HepG2 (cell line): ENCODE results near the gene PCYT2. TPM values are rescaled to one million over a fixed set of nuclear protein-coding genes. Genes with fewer than 3 reads are reported as not detected.
A peak's percentile ranks its signal among the peaks of the same experiment; 100 is the strongest.

Source experiments
- HDAC2 ChIP-seq: sonication (generic); formaldehyde crosslinking; IDR thresholded peaks from 2 replicates; pipeline ENCODE4 v1.4.0; 2020; ENCODE audit warnings: missing genetic modification reagents
- HNRNPLL ChIP-seq: fragments of 200-400 bp; formaldehyde crosslinking; IDR thresholded peaks from 2 replicates; pipeline ENCODE4 v1.6.1; 2017; ENCODE audit warnings: mild to moderate bottlenecking, low read depth, low read length; ENCODE audit not compliant: poor library complexity, severe bottlenecking
- LCORL ChIP-seq, 2 experiments: fragments of 450-650 bp in 1 of 2; sonication (generic) in 1 of 2; formaldehyde crosslinking in 1 of 2; IDR thresholded peaks; 2 replicates each; pipeline versions ENCODE4 v1.5.0 to v1.6.1; 2017 to 2020; ENCODE audit warnings: antibody characterized with exemption in 1 of 2, missing genetic modification reagents in 1 of 2
- NCOR1 ChIP-seq: fragments of 200-600 bp; sonication (generic); IDR thresholded peaks from 2 replicates; pipeline ENCODE4 v1.7.0; 2017; ENCODE audit warnings: antibody characterized with exemption, low read length, borderline replicate concordance
- NR2C2 ChIP-seq: sonication (generic); formaldehyde crosslinking; IDR thresholded peaks from 2 replicates; pipeline ENCODE4 v1.4.0; 2020; ENCODE audit warnings: missing genetic modification reagents, mild to moderate bottlenecking, moderate library complexity, borderline replicate concordance
- PITX1 ChIP-seq: sonication (generic); formaldehyde crosslinking; IDR thresholded peaks from 2 replicates; pipeline ENCODE4 v1.5.1; 2020; ENCODE audit warnings: mild to moderate bottlenecking, missing genetic modification reagents
- SIN3A ChIP-seq: IDR thresholded peaks from 2 replicates; pipeline ENCODE4 v1.6.1; 2011; ENCODE audit warnings: low read depth, mild to moderate bottlenecking, control low read depth, low read length, borderline replicate concordance
- SMARCE1 ChIP-seq: fragments of 450-650 bp; IDR thresholded peaks from 2 replicates; pipeline ENCODE4 v1.6.1; 2017; ENCODE audit warnings: borderline replicate concordance
- SPEN ChIP-seq: sonication (generic); formaldehyde crosslinking; IDR thresholded peaks from 2 replicates; pipeline ENCODE4 v1.5.1; 2020; ENCODE audit warnings: low read depth, mild to moderate bottlenecking, missing genetic modification reagents
- YEATS2 ChIP-seq: sonication (generic); formaldehyde crosslinking; IDR thresholded peaks from 2 replicates; pipeline ENCODE4 v1.4.0; 2020; ENCODE audit warnings: missing genetic modification reagents, borderline replicate concordance
- ZHX2 ChIP-seq, 2 experiments: sonication (generic) in 1 of 2; formaldehyde crosslinking in 1 of 2; IDR thresholded peaks; 2 replicates each; pipeline versions ENCODE4 v1.6.1 to v1.9.0; 2014 to 2022; ENCODE audit warnings: antibody characterized with exemption in 1 of 2, borderline replicate concordance in 1 of 2, inconsistent platforms in 1 of 2, low read depth in 1 of 2, missing genetic modification reagents in 1 of 2
- ZNF331 ChIP-seq: sonication (generic); formaldehyde crosslinking; IDR thresholded peaks from 2 replicates; pipeline ENCODE4 v1.4.0; 2020; ENCODE audit warnings: missing genetic modification reagents
- ZNF383 ChIP-seq: sonication (generic); formaldehyde crosslinking; IDR thresholded peaks from 2 replicates; pipeline ENCODE4 v1.4.0; 2020; ENCODE audit warnings: missing genetic modification reagents, mild to moderate bottlenecking, borderline replicate concordance
- ZNF609 ChIP-seq: sonication (generic); formaldehyde crosslinking; IDR thresholded peaks from 2 replicates; pipeline ENCODE4 v1.4.0; 2020; ENCODE audit warnings: mild to moderate bottlenecking, missing genetic modification reagents, borderline replicate concordance
- ZNF614 ChIP-seq: IDR thresholded peaks from 2 replicates; pipeline ENCODE4 v1.6.1; 2018; ENCODE audit warnings: missing biosample characterization, missing genetic modification reagents, inconsistent platforms, borderline replicate concordance
- ZNF841 ChIP-seq: sonication (generic); formaldehyde crosslinking; IDR thresholded peaks from 2 replicates; pipeline ENCODE4 v1.8.1; 2023; ENCODE audit warnings: missing genetic modification reagents, borderline replicate concordance
- polyA plus RNA-seq, 8 experiments: library from polyadenylated mRNA; depleted of rRNA in 3 of 8; stranded (reverse) in 7 of 8; unstranded in 1 of 8; fragments of >200 nt; fragmentation: Illumina TruSeq in 4 of 8; extraction: Trizol in 4 of 8; gene quantifications; 2 replicates each; pipeline versions ENCODE4 v1.2.1 to v1.2.3, GENCODE V29; 2011 to 2016; ENCODE audit warnings: low read depth in 4 of 8, missing spikeins in 1 of 8, mixed read lengths in 1 of 8; ENCODE audit not compliant: insufficient read depth in 1 of 8
- total RNA-seq, 5 experiments: library from RNA; depleted of rRNA; stranded (reverse); fragments of >200 nt; fragmentation: Illumina TruSeq; extraction: Trizol; gene quantifications; 2 replicates each; pipeline ENCODE4 v1.2.3, GENCODE V29; 2016; ENCODE audit warnings: low read depth in 1 of 5

PCYT2 gene
- total and polyA plus RNA-seq, 2 of the 13 experiments (the other 11 are each of a cell fraction or from before 2014, with no cell fraction given), result 147 to 297 TPM

- TF ChIP-seq SIN3A, result peak; percentile 90; the same call in 1 of the 2 replicates
- no peak for TF ChIP-seq ZNF841 (CRISPR knock-in tag)
- TF ChIP-seq YEATS2, result peak; percentile 52; the same call in 1 of the 2 replicates
- TF ChIP-seq ZNF331, result peak; percentile 20; the same call in 1 of the 2 replicates
- no peak for TF ChIP-seq ZNF383 (CRISPR knock-in tag)
- TF ChIP-seq PITX1, result no peak
- peak; percentile 39; the same call in 1 of the 2 replicates for TF ChIP-seq HDAC2 (CRISPR knock-in tag)
- peak; percentile 97 for TF ChIP-seq NR2C2 (CRISPR knock-in tag)
- no peak for TF ChIP-seq SMARCE1
- peak; percentile 17; the same call in 1 of the 2 replicates for TF ChIP-seq ZNF614
- TF ChIP-seq ZNF609, result peak; percentile 65
- peak; percentile 31; the same call in 1 of the 2 replicates for TF ChIP-seq SPEN
- TF ChIP-seq NCOR1, result peak; percentile 40; the same call in 1 of the 2 replicates
- no peak for TF ChIP-seq ZHX2 (IDR thresholded peaks at IDR 0.05; ENCODE audit: low read depth)
- no peak for TF ChIP-seq ZHX2 (CRISPR knock-in tag; IDR thresholded peaks at IDR 0.05; ENCODE audit: borderline replicate concordance)
- no peak for TF ChIP-seq LCORL (IDR thresholded peaks at IDR 0.05)
- peak; percentile 96 for TF ChIP-seq LCORL (CRISPR knock-in tag; IDR thresholded peaks at IDR 0.05)
- peak; percentile 60 for TF ChIP-seq HNRNPLL
Measured at GRCh38 chr17:81926451-81927151, 15.4 kb upstream of the PCYT2 start (continued).
